Cardiac atrium fibroblast (primary cell): ENCODE measurements around the gene XBP1. TPM values are rescaled to one million over a fixed set of nuclear protein-coding genes. Genes with fewer than 3 reads are reported as not detected.

ENCODE experiments used
- total RNA-seq: library from RNA; depleted of rRNA; stranded (reverse); fragments of >200 nt; gene quantifications from 2 replicates; pipeline ENCODE4 v1.2.3, GENCODE V29; 2015

XBP1 gene
- 207 and 244 TPM in 2 replicates for total RNA-seq

GRCh38 chr22:28800308-28801041, at the start of gene XBP1:
TSS of gene XBP1 (minus strand) at chr22:28800569.

DNA sequence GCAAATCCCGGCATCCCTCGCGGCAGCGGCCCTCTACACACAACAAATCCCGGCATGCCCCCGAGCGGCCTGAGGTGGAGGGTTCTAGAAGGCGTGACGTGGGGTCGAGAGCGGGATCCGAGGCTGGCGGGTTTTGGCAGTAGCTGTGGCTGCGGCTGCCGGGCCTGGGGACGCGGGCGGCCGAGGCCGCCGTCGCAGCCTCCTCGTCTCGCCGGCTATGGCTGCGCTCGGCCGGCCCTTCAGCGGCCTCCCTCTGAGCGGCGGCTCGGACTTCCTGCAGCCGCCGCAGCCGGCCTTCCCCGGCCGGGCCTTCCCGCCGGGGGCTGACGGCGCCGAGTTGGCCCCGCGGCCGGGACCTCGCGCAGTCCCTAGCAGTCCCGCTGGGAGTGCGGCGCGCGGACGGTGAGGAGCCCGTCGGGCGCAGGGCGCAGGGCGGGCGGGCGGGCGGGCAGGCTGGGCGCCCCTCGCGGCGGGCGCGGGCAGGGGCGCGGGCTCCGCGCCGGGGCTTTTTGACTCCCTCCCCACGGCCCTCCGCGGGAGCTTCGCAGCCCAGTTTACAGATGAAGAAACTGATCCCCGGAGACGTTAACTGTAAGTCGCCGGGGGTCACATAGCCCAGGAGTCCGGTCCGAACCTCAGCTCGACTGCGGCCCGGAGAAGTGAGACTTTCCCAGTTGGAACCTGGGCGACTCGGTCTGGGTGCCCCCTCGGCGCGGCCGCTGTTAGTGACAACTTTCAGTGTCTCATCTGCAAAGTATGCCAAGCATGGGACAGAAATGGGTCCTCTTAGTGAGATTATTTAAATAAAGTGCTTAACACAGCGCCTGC, 27.5 kb downstream of the XBP1 start, which contains the start of gene CCDC117:
CCDC117 (plus strand) TSS at position 63 of the 828 bp plus-strand sequence; CDS start at position 218, 155 bp downstream.

Other genes starting within 250 kb of the XBP1 start
- 13.0 and 22.7 TPM in 2 replicates for gene TTC28, start 120.7 kb downstream of the XBP1 start, total RNA-seq
- gene CHEK2, start 58.7 kb downstream of the XBP1 start, total RNA-seq = 18.3 and 22.7 TPM in 2 replicates
- 23.3 and 30.5 TPM in 2 replicates for gene HSCB, start 58.5 kb downstream of the XBP1 start, total RNA-seq
- gene CCDC117, start 27.9 kb downstream of the XBP1 start, total RNA-seq = 13.0 and 14.4 TPM in 2 replicates
- 2.3 and 5.2 TPM in 2 replicates for gene ZNRF3, start 83.0 kb upstream of the XBP1 start, total RNA-seq